GM21529 (cell line): ENCODE results near the gene RIPOR2.

Source experiments
- ATAC-seq: cut with Tn5 transposase; IDR thresholded peaks from one replicate; pipeline ENCODE4 v1.9.1; 2021; ENCODE audit not compliant: unreplicated experiment

The RIPOR2 gene

GRCh38 chr6:24821860-24822444, 113.8 kb downstream of the RIPOR2 start:
- ATAC-seq = no peak

GRCh38 chr6:24818346-24818745, 117.4 kb downstream of the RIPOR2 start:
- ATAC-seq = no peak

GRCh38 chr6:24809728-24810127, 126.0 kb downstream of the RIPOR2 start:
- ATAC-seq = no peak

GRCh38 chr6:24807584-24807983, 128.2 kb downstream of the RIPOR2 start:
- no peak for ATAC-seq

- no peak for ATAC-seq
Measured at GRCh38 chr6:24802271-24803059, 133.3 kb downstream of the RIPOR2 start.

- no peak for ATAC-seq
Measured at GRCh38 chr6:24799541-24799915, 136.2 kb downstream of the RIPOR2 start.

- ATAC-seq = no peak
Measured at GRCh38 chr6:24798740-24799540, 136.8 kb downstream of the RIPOR2 start, which contains the start of gene ARMH2. Gene ARMH2, minus strand, starts transcription at chr6:24798917. Its CDS starts 60 bp downstream, at chr6:24798857.

- ATAC-seq = no peak
Measured at GRCh38 chr6:24797596-24798216, 138.1 kb downstream of the RIPOR2 start.

GRCh38 chr6:24796616-24797290, 139.0 kb downstream of the RIPOR2 start:
- ATAC-seq = no peak

GRCh38 chr6:24795106-24795505, 140.7 kb downstream of the RIPOR2 start:
- ATAC-seq = no peak

- ATAC-seq = no peak
Measured at GRCh38 chr6:24788031-24788665, 147.6 kb downstream of the RIPOR2 start.

GRCh38 chr6:24780206-24780605, 155.6 kb downstream of the RIPOR2 start:
- no peak for ATAC-seq

- no peak for ATAC-seq
Measured at GRCh38 chr6:24779416-24780016, 156.2 kb downstream of the RIPOR2 start.

- ATAC-seq = no peak
Measured at GRCh38 chr6:24778878-24779277, 156.9 kb downstream of the RIPOR2 start.

- ATAC-seq = no peak
Measured at GRCh38 chr6:24778121-24778520, 157.6 kb downstream of the RIPOR2 start.

- no peak for ATAC-seq
Measured at GRCh38 chr6:24777227-24777626, 158.5 kb downstream of the RIPOR2 start.

GRCh38 chr6:24775520-24776058, 160.2 kb downstream of the RIPOR2 start:
- peak; percentile 6 for ATAC-seq

- peak; percentile 88 for ATAC-seq
Measured at GRCh38 chr6:24774696-24775519, 160.9 kb downstream of the RIPOR2 start, which contains the start of gene GMNN. Gene GMNN, plus strand, starts transcription at chr6:24774937. Its CDS starts 2,310 bp downstream, at chr6:24777247.

GRCh38 chr6:24768361-24768760, 167.4 kb downstream of the RIPOR2 start:
- ATAC-seq = no peak
